GM19468 (cell line): ENCODE results near the gene MACROD2.
"Not testable (repeated sequence)": the region's sequence is repeated elsewhere in the genome, so short reads cannot be mapped to it uniquely, and the experiment has no call there.

ENCODE experiments used
- ATAC-seq: cut with Tn5 transposase; IDR thresholded peaks from one replicate; pipeline ENCODE4 v1.9.1; 2021; ENCODE audit warnings: mild to moderate bottlenecking, moderate library complexity, moderate number of reproducible peaks; ENCODE audit not compliant: unreplicated experiment; ENCODE audit errors: extremely low read depth

The MACROD2 gene

GRCh38 chr20:13995086-13995665 lies at the start of gene MACROD2:
Gene MACROD2 (plus strand): TSS chr20:13995516.
- ATAC-seq = no peak

GRCh38 chr20:13947719-13948118 lies 47.6 kb upstream of the MACROD2 start:
- ATAC-seq = no peak

- ATAC-seq = no peak
Measured at GRCh38 chr20:13953227-13953626, 42.1 kb upstream of the MACROD2 start.

- ATAC-seq = no peak
Measured at GRCh38 chr20:13960119-13960518, 35.2 kb upstream of the MACROD2 start.

- ATAC-seq = no peak
Measured at GRCh38 chr20:13960525-13960924, 34.8 kb upstream of the MACROD2 start.

GRCh38 chr20:13984211-13984610 lies 11.1 kb upstream of the MACROD2 start:
- ATAC-seq = no peak

- no peak for ATAC-seq
Measured at GRCh38 chr20:13990465-13990864, 4.9 kb upstream of the MACROD2 start, which contains the start of gene SEL1L2. Gene SEL1L2 (minus strand): TSS chr20:13990614. CDS start chr20:13990534, 80 bp downstream.

GRCh38 chr20:13991311-13991710 lies 4.0 kb upstream of the MACROD2 start:
- no peak for ATAC-seq

GRCh38 chr20:13991955-13992354 lies 3.4 kb upstream of the MACROD2 start:
- ATAC-seq = not testable (repeated sequence)

- ATAC-seq = no peak
Measured at GRCh38 chr20:13995841-13996240, 525 bp downstream of the MACROD2 start.

GRCh38 chr20:13996265-13996664 lies 949 bp downstream of the MACROD2 start:
- no peak for ATAC-seq

- no peak for ATAC-seq
Measured at GRCh38 chr20:14000917-14001316, 5.6 kb downstream of the MACROD2 start.

GRCh38 chr20:14005996-14006395 lies 10.7 kb downstream of the MACROD2 start:
- ATAC-seq = no peak

- no peak for ATAC-seq
Measured at GRCh38 chr20:14009208-14009607, 13.9 kb downstream of the MACROD2 start.

- no peak for ATAC-seq
Measured at GRCh38 chr20:14012671-14013070, 17.4 kb downstream of the MACROD2 start.

- ATAC-seq = no peak
Measured at GRCh38 chr20:14030991-14031390, 35.7 kb downstream of the MACROD2 start.

- ATAC-seq = no peak
Measured at GRCh38 chr20:14033310-14033709, 38.0 kb downstream of the MACROD2 start.

GRCh38 chr20:14036567-14036966 lies 41.3 kb downstream of the MACROD2 start:
- no peak for ATAC-seq

GRCh38 chr20:14044712-14045276 lies 49.5 kb downstream of the MACROD2 start:
- ATAC-seq = not testable (repeated sequence)

- ATAC-seq = no peak
Measured at GRCh38 chr20:14046534-14046933, 51.2 kb downstream of the MACROD2 start.

- no peak for ATAC-seq
Measured at GRCh38 chr20:14049111-14049510, 53.8 kb downstream of the MACROD2 start.

GRCh38 chr20:14051454-14051853 lies 56.1 kb downstream of the MACROD2 start:
- ATAC-seq = no peak
